ENCODE results near the gene H6PD.

DNA sequence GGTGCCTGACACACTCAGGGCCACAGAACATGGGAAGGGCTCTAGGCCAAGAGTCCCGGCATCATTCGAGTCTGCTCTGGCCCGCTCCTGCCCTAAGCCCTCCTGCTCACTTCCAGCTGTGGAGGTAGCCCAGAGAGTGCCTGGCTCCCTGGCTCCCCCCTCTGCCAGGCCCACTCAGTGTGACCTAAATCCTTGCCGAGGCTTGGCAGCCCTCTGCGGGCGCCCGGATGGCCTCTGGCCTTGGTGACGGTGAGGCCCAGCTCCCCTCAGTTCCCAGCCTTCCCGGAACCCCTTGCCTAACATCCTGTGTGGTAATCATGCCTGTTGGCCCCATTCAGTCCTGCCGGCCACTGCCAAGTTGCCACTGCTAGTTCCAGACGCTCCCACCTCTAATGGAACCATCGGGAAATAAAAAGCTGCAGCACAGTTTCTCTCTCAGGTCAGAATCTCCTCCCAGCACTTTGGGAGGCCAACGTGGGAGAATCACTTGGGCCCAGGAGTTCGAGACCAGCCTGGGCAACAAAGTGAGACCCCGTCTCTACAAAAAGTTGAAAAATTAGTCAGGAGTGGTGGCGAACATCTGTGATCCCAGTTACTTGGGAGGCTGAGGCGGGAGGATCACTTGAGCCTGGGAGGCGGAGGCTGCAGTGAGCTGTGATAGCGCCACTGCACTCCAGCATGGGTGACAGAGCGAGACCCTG, 1.2 kb upstream of the H6PD start:
- no peak for TF ChIP-seq ZNF311 (tag by site-specific recombination; IDR thresholded peaks at IDR 0.05; ENCODE audit: borderline replicate concordance)
- TF ChIP-seq, protein P1, sequence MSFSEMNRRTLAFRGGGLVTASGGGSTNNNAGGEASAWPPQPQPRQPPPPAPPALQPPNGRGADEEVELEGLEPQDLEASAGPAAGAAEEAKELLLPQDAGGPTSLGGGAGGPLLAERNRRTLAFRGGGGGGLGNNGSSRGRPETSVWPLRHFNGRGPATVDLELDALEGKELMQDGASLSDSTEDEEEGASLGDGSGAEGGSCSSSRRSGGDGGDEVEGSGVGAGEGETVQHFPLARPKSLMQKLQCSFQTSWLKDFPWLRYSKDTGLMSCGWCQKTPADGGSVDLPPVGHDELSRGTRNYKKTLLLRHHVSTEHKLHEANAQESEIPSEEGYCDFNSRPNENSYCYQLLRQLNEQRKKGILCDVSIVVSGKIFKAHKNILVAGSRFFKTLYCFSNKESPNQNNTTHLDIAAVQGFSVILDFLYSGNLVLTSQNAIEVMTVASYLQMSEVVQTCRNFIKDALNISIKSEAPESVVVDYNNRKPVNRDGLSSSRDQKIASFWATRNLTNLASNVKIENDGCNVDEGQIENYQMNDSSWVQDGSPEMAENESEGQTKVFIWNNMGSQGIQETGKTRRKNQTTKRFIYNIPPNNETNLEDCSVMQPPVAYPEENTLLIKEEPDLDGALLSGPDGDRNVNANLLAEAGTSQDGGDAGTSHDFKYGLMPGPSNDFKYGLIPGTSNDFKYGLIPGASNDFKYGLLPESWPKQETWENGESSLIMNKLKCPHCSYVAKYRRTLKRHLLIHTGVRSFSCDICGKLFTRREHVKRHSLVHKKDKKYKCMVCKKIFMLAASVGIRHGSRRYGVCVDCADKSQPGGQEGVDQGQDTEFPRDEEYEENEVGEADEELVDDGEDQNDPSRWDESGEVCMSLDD (tag by site-specific recombination; IDR thresholded peaks at IDR 0.05), result no peak
- no peak for TF ChIP-seq ZNF768 (tag by site-specific recombination; IDR thresholded peaks at IDR 0.05)
- TF ChIP-seq ZNF274 (IDR thresholded peaks at IDR 0.05; ENCODE audit: low read length), result no peak
- TF ChIP-seq ZNF274 (tag by site-specific recombination; IDR thresholded peaks at IDR 0.05; ENCODE audit: borderline replicate concordance), result no peak
- TF ChIP-seq, protein P2, sequence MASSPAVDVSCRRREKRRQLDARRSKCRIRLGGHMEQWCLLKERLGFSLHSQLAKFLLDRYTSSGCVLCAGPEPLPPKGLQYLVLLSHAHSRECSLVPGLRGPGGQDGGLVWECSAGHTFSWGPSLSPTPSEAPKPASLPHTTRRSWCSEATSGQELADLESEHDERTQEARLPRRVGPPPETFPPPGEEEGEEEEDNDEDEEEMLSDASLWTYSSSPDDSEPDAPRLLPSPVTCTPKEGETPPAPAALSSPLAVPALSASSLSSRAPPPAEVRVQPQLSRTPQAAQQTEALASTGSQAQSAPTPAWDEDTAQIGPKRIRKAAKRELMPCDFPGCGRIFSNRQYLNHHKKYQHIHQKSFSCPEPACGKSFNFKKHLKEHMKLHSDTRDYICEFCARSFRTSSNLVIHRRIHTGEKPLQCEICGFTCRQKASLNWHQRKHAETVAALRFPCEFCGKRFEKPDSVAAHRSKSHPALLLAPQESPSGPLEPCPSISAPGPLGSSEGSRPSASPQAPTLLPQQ (tag by site-specific recombination; IDR thresholded peaks at IDR 0.05), result no peak
